SK-N-SH treated with all-trans-retinoic acid at 6 μM for 48 hours (cell line): ENCODE measurements around the gene RPS6KB2.

ENCODE experiments used
- ATAC-seq: fragments of 200-7000 bp; cut with Tn5 transposase; 3 replicates; pipeline ENCODE4 v1.9.1; 2020; ENCODE audit warnings: mild to moderate bottlenecking, moderate library complexity
- ARNTL ChIP-seq: fragments of 450-650 bp; formaldehyde crosslinking; IDR thresholded peaks from 2 replicates; pipeline ENCODE4 v1.5.0; 2020; ENCODE audit warnings: low read depth, mild to moderate bottlenecking, moderate library complexity, borderline replicate concordance
- BACH2 ChIP-seq: fragments of 250-450 bp; sonication (Bioruptor Pico); IDR thresholded peaks from 2 replicates; pipeline ENCODE4 v1.9.0; 2021; ENCODE audit warnings: mild to moderate bottlenecking, borderline replicate concordance
- ESRRG ChIP-seq: fragments of 250-450 bp; sonication (Bioruptor Pico); IDR thresholded peaks from 2 replicates; pipeline ENCODE4 v1.6.1; 2021; ENCODE audit warnings: mild to moderate bottlenecking
- GLIS3 ChIP-seq: fragments of 250-450 bp; sonication (Bioruptor Pico); IDR thresholded peaks from 2 replicates; pipeline ENCODE4 v1.5.0; 2020; ENCODE audit warnings: mild to moderate bottlenecking, moderate library complexity
- ISL1 ChIP-seq: fragments of 250-450 bp; sonication (Bioruptor Pico); IDR thresholded peaks from 2 replicates; pipeline ENCODE4 v2.1.2; 2022; ENCODE audit warnings: mild to moderate bottlenecking, moderate library complexity
- OSR1 ChIP-seq: fragments of 250-450 bp; sonication (Bioruptor Pico); IDR thresholded peaks from 2 replicates; pipeline ENCODE4 v1.8.0; 2022; ENCODE audit warnings: moderate library complexity, mild to moderate bottlenecking, inconsistent platforms
- PPARA ChIP-seq: fragments of 250-450 bp; sonication (Bioruptor Pico); IDR thresholded peaks from 2 replicates; pipeline ENCODE4 v1.5.0; 2020; ENCODE audit warnings: mild to moderate bottlenecking, borderline replicate concordance
- TCF4 ChIP-seq: fragments of 250-450 bp; sonication (Bioruptor Pico); IDR thresholded peaks from 2 replicates; pipeline ENCODE4 v1.8.0; 2021; ENCODE audit warnings: mild to moderate bottlenecking, moderate library complexity, borderline replicate concordance
- TOX ChIP-seq: fragments of 250-450 bp; sonication (Bioruptor Pico); IDR thresholded peaks from 2 replicates; pipeline ENCODE4 v1.8.0; 2021; ENCODE audit warnings: mild to moderate bottlenecking, moderate library complexity, borderline replicate concordance
- ZFP3 ChIP-seq: fragments of 250-450 bp; sonication (Bioruptor Pico); IDR thresholded peaks from 2 replicates; pipeline ENCODE4 v1.5.0; 2020; ENCODE audit warnings: mild to moderate bottlenecking, moderate library complexity
- ZFP30 ChIP-seq: fragments of 450-650 bp; formaldehyde crosslinking; IDR thresholded peaks from 2 replicates; pipeline ENCODE4 v1.5.0; 2022; ENCODE audit warnings: mild to moderate bottlenecking, moderate library complexity
- ZNF565 ChIP-seq: fragments of 450-650 bp; formaldehyde crosslinking; conservative IDR thresholded peaks from 2 replicates; pipeline ENCODE4 v1.5.0; 2020; ENCODE audit warnings: low read depth, mild to moderate bottlenecking, moderate library complexity
- ZNF70 ChIP-seq: fragments of 450-650 bp; formaldehyde crosslinking; IDR thresholded peaks from 2 replicates; pipeline ENCODE4 v1.5.0; 2020; ENCODE audit warnings: mild to moderate bottlenecking, moderate library complexity
- ZNF8 ChIP-seq: fragments of 450-650 bp; formaldehyde crosslinking; IDR thresholded peaks from 2 replicates; pipeline ENCODE4 v1.5.0; 2020; ENCODE audit warnings: mild to moderate bottlenecking, moderate library complexity
- TF ChIP-seq, protein P1 (sequence below): fragments of 250-450 bp; sonication (Bioruptor Pico); IDR thresholded peaks from 2 replicates; pipeline ENCODE4 v1.5.1; 2021; ENCODE audit warnings: mild to moderate bottlenecking, moderate library complexity
- TF ChIP-seq, protein P2 (sequence below): fragments of 250-450 bp; sonication (Bioruptor Pico); IDR thresholded peaks from 2 replicates; pipeline ENCODE4 v1.8.0; 2021; ENCODE audit warnings: low read depth, mild to moderate bottlenecking, moderate library complexity, borderline replicate concordance
- TF ChIP-seq, protein P3 (sequence below): fragments of 250-450 bp; sonication (Bioruptor Pico); IDR thresholded peaks from 2 replicates; pipeline ENCODE4 v1.5.1; 2020; ENCODE audit warnings: low read depth, mild to moderate bottlenecking, moderate library complexity
- TF ChIP-seq, protein P4 (sequence below): fragments of 250-450 bp; sonication (Bioruptor Pico); IDR thresholded peaks from 2 replicates; pipeline ENCODE4 v1.8.0; 2020; ENCODE audit warnings: mild to moderate bottlenecking, moderate library complexity, borderline replicate concordance

The RPS6KB2 gene

DNA sequence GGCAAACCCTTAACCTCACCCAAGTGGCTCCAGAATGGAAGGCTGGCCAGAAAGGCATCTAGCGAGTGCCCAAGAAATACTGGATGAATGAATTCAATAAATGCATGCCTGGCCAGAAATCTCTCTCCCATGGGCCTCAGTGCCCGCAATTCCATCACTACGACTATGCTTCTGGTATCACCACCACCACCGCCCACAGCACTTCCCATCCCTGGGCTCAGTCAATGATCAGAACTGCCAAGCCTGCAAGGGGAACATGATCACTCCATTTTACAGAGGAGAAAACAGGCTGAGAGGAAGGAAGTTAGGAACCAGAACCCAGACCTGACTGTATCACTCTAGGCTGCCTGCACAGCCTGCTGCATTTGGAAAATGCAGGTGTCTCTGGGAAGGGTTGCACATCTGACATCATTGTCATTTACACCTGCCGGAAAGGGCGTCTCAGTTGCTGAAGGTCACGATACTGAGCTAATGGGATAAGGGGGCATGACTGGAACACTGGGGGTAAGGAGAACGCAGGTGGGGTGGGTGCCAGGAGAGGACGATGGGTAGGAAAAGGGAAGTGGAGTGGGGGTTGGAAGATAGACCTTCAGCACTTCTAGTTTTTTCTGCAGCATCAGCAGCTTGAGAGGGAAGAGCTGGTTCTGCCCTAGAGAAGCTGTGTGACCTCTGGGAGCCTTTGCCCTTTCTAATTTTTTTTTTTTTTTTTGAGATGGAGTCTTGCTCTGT lies 21.0 kb downstream of the RPS6KB2 start:
- no peak for ATAC-seq

DNA sequence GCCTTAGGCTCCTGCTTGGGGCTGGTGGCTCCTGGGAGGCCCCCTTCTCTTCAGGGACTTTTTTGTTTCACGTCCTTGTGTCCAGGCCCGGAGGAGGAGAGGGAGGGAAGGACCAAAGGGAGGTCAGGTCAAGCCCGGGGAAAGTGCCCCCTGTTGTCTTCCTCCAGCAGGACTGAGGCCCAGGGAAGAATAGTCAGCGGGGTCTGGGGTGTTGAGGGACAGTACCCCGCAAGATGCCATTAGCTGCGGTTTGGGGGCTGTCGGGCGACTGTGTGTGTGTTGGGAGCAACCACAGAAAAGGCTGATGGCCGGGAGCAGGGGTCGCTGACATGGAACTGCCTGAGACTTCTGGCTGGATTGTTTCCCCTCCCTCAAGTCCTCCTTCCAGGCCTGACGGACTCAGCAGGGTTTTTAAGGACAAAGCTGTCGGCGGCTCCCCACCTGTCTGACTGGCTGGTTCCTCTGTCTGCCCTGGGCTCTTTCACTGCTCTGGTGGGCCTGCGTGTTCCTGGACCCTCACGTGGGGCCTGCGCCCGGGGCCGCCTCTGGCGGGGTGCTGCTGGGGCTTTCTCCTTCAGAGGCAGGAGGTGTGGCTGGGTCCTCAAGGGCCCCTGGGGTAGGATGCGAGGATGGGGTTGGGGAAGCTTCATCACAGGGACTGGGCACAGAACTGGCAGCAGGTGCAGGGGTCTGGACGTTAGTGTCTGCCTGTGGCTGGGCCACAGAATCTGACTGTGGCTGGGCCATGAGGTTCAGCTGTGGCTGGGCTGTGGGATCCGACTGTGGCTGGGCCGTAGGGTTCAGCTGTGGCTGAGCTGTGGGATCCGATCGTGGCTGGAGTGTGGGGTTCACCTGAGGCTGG lies 22.7 kb downstream of the RPS6KB2 start:
- no peak for ATAC-seq
- TF ChIP-seq, protein P1, sequence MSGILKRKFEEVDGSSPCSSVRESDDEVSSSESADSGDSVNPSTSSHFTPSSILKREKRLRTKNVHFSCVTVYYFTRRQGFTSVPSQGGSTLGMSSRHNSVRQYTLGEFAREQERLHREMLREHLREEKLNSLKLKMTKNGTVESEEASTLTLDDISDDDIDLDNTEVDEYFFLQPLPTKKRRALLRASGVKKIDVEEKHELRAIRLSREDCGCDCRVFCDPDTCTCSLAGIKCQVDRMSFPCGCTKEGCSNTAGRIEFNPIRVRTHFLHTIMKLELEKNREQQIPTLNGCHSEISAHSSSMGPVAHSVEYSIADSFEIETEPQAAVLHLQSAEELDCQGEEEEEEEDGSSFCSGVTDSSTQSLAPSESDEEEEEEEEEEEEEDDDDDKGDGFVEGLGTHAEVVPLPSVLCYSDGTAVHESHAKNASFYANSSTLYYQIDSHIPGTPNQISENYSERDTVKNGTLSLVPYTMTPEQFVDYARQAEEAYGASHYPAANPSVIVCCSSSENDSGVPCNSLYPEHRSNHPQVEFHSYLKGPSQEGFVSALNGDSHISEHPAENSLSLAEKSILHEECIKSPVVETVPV: no peak
- TF ChIP-seq ZFP30 (CRISPR knock-in tag): no peak
- TF ChIP-seq, protein P2, sequence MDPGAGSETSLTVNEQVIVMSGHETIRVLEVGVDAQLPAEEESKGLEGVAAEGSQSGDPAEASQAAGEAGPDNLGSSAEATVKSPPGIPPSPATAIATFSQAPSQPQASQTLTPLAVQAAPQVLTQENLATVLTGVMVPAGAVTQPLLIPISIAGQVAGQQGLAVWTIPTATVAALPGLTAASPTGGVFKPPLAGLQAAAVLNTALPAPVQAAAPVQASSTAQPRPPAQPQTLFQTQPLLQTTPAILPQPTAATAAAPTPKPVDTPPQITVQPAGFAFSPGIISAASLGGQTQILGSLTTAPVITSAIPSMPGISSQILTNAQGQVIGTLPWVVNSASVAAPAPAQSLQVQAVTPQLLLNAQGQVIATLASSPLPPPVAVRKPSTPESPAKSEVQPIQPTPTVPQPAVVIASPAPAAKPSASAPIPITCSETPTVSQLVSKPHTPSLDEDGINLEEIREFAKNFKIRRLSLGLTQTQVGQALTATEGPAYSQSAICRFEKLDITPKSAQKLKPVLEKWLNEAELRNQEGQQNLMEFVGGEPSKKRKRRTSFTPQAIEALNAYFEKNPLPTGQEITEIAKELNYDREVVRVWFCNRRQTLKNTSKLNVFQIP: no peak
- no peak for TF ChIP-seq ESRRG
- no peak for TF ChIP-seq ZFP3
- TF ChIP-seq, protein P3, sequence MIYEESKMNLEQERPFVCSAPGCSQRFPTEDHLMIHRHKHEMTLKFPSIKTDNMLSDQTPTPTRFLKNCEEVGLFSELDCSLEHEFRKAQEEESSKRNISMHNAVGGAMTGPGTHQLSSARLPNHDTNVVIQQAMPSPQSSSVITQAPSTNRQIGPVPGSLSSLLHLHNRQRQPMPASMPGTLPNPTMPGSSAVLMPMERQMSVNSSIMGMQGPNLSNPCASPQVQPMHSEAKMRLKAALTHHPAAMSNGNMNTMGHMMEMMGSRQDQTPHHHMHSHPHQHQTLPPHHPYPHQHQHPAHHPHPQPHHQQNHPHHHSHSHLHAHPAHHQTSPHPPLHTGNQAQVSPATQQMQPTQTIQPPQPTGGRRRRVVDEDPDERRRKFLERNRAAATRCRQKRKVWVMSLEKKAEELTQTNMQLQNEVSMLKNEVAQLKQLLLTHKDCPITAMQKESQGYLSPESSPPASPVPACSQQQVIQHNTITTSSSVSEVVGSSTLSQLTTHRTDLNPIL: no peak
- TF ChIP-seq TOX: no peak
- no peak for TF ChIP-seq TCF4 (CRISPR knock-in tag)
- no peak for TF ChIP-seq ZNF70 (CRISPR knock-in tag)
- TF ChIP-seq, protein P4, sequence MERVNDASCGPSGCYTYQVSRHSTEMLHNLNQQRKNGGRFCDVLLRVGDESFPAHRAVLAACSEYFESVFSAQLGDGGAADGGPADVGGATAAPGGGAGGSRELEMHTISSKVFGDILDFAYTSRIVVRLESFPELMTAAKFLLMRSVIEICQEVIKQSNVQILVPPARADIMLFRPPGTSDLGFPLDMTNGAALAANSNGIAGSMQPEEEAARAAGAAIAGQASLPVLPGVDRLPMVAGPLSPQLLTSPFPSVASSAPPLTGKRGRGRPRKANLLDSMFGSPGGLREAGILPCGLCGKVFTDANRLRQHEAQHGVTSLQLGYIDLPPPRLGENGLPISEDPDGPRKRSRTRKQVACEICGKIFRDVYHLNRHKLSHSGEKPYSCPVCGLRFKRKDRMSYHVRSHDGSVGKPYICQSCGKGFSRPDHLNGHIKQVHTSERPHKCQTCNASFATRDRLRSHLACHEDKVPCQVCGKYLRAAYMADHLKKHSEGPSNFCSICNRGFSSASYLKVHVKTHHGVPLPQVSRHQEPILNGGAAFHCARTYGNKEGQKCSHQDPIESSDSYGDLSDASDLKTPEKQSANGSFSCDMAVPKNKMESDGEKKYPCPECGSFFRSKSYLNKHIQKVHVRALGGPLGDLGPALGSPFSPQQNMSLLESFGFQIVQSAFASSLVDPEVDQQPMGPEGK (CRISPR knock-in tag): no peak
- no peak for TF ChIP-seq OSR1
- TF ChIP-seq ISL1: no peak
- no peak for TF ChIP-seq BACH2 (CRISPR knock-in tag)
- TF ChIP-seq PPARA (CRISPR knock-in tag): no peak
- TF ChIP-seq ZNF8 (CRISPR knock-in tag): no peak
- TF ChIP-seq ARNTL (CRISPR knock-in tag): no peak
- TF ChIP-seq GLIS3: no peak

More for the DNA sequence above, 21.0 kb downstream of the RPS6KB2 start:
- TF ChIP-seq ZNF565: no peak
- no peak for TF ChIP-seq ZNF70 (CRISPR knock-in tag)

DNA sequence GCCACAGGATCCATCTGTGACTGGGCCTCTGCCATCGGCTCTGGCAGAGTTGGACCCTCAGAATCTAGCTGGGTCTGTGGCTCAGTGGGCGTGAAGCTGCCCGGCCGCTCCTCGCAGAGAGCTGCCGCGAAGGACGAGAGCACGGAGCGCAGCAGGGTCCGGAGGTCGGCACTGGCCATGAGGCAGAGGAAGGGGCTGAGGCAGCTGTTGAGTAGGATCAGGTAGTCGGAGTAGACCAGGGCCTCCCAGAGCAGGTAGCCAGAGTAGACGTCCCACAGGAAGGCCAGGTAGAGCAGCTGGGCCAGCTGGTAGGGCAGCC lies 23.3 kb downstream of the RPS6KB2 start:
- TF ChIP-seq BACH2 (CRISPR knock-in tag): no peak
- TF ChIP-seq, protein P4 (CRISPR knock-in tag): no peak
- no peak for TF ChIP-seq ZNF8 (CRISPR knock-in tag)
- no peak for TF ChIP-seq OSR1
- no peak for TF ChIP-seq ZNF565
- no peak for TF ChIP-seq ARNTL (CRISPR knock-in tag)
- TF ChIP-seq ZNF70 (CRISPR knock-in tag): no peak
- TF ChIP-seq ESRRG: no peak
- no peak for TF ChIP-seq ZFP3
- no peak for ATAC-seq
